Measurements from ENCODE around the gene EYS. TPM values are rescaled to one million over a fixed set of nuclear protein-coding genes. Genes with fewer than 3 reads are reported as not detected.
A peak's percentile ranks its signal among the peaks of the same experiment; 100 is the strongest.
"Not testable (repeated sequence)": the region's sequence is repeated elsewhere in the genome, so short reads cannot be mapped to it uniquely, and the experiment has no call there.

The EYS gene
- total RNA-seq, 1 donor from 2014 or later: 0.41 TPM

- no peak for DNase-seq (ENCODE audit: extremely low read depth, low read depth, low spot score)
These were observed 1440.6 kb downstream of the EYS start for GRCh38 chr6:64266351-64266821.

- DNase-seq (ENCODE audit: extremely low read depth, low read depth, low spot score): no peak
These were observed 1443.2 kb downstream of the EYS start for GRCh38 chr6:64263778-64264177.

GRCh38 chr6:64259372-64259771 is 1447.7 kb downstream of the EYS start:
- no peak for DNase-seq (ENCODE audit: extremely low read depth, low read depth, low spot score)

GRCh38 chr6:64258752-64259151 is 1448.3 kb downstream of the EYS start:
- no peak for DNase-seq (ENCODE audit: extremely low read depth, low read depth, low spot score)

- DNase-seq (ENCODE audit: extremely low read depth, low read depth, low spot score): no peak
These were observed 1448.7 kb downstream of the EYS start for GRCh38 chr6:64258302-64258701.

- no peak for DNase-seq (ENCODE audit: extremely low read depth, low read depth, low spot score)
These were observed 1449.4 kb downstream of the EYS start for GRCh38 chr6:64257586-64257985.

- DNase-seq (ENCODE audit: extremely low read depth, low read depth, low spot score): no peak
These were observed 1450.5 kb downstream of the EYS start for GRCh38 chr6:64256483-64256882.

- no peak for DNase-seq (ENCODE audit: extremely low read depth, low read depth, low spot score)
These were observed 1452.0 kb downstream of the EYS start for GRCh38 chr6:64255000-64255399.

- DNase-seq (ENCODE audit: extremely low read depth, low read depth, low spot score): peak; percentile 47
These were observed 1452.5 kb downstream of the EYS start for GRCh38 chr6:64254558-64254957.

GRCh38 chr6:64252256-64252655 is 1454.8 kb downstream of the EYS start:
- no peak for DNase-seq (ENCODE audit: extremely low read depth, low read depth, low spot score)

GRCh38 chr6:64250126-64250525 is 1456.9 kb downstream of the EYS start:
- no peak for DNase-seq (ENCODE audit: extremely low read depth, low read depth, low spot score)

GRCh38 chr6:64249115-64249514 is 1457.9 kb downstream of the EYS start:
- no peak for DNase-seq (ENCODE audit: extremely low read depth, low read depth, low spot score)

GRCh38 chr6:64243618-64244017 is 1463.4 kb downstream of the EYS start:
- DNase-seq (ENCODE audit: extremely low read depth, low read depth, low spot score): no peak

- DNase-seq (ENCODE audit: extremely low read depth, low read depth, low spot score): not testable (repeated sequence)
These were observed 1468.1 kb downstream of the EYS start for GRCh38 chr6:64238908-64239307.

GRCh38 chr6:64238071-64238470 is 1469.0 kb downstream of the EYS start:
- DNase-seq (ENCODE audit: extremely low read depth, low read depth, low spot score): no peak

GRCh38 chr6:64233746-64234145 is 1473.3 kb downstream of the EYS start:
- DNase-seq (ENCODE audit: extremely low read depth, low read depth, low spot score): no peak

GRCh38 chr6:64231928-64232327 is 1475.1 kb downstream of the EYS start:
- DNase-seq (ENCODE audit: extremely low read depth, low read depth, low spot score): no peak

- DNase-seq (ENCODE audit: extremely low read depth, low read depth, low spot score): no peak
These were observed 1476.5 kb downstream of the EYS start for GRCh38 chr6:64230530-64230929.

GRCh38 chr6:64227863-64228262 is 1479.2 kb downstream of the EYS start:
- no peak for DNase-seq (ENCODE audit: extremely low read depth, low read depth, low spot score)

GRCh38 chr6:64225503-64225902 is 1481.5 kb downstream of the EYS start:
- no peak for DNase-seq (ENCODE audit: extremely low read depth, low read depth, low spot score)

- DNase-seq (ENCODE audit: extremely low read depth, low read depth, low spot score): no peak
These were observed 1482.2 kb downstream of the EYS start for GRCh38 chr6:64224819-64225218.

- no peak for DNase-seq (ENCODE audit: extremely low read depth, low read depth, low spot score)
These were observed 1485.2 kb downstream of the EYS start for GRCh38 chr6:64221776-64222175.

GRCh38 chr6:64220801-64221200 is 1486.2 kb downstream of the EYS start:
- DNase-seq (ENCODE audit: extremely low read depth, low read depth, low spot score): no peak

Data from glomerular endothelial cell (primary cell).